T-helper 9 cell (primary cell): ENCODE data around the gene KIF16B.

Source experiments
- DNase-seq: peaks from one replicate; pipeline ENCODE4 v3.0.0-alpha.2; 2020

Gene KIF16B

GRCh38 chr20:16393836-16394235 lies 179.4 kb downstream of the KIF16B start:
- DNase-seq = no peak

GRCh38 chr20:16393297-16393696 lies 180.0 kb downstream of the KIF16B start:
- no peak for DNase-seq

GRCh38 chr20:16392346-16392745 lies 180.9 kb downstream of the KIF16B start:
- DNase-seq = no peak

GRCh38 chr20:16390991-16391390 lies 182.3 kb downstream of the KIF16B start:
- no peak for DNase-seq

GRCh38 chr20:16388731-16389130 lies 184.5 kb downstream of the KIF16B start:
- no peak for DNase-seq

- no peak for DNase-seq
Observed at GRCh38 chr20:16387666-16388065, 185.6 kb downstream of the KIF16B start.

GRCh38 chr20:16385891-16386290 lies 187.4 kb downstream of the KIF16B start:
- no peak for DNase-seq

GRCh38 chr20:16385462-16385861 lies 187.8 kb downstream of the KIF16B start:
- DNase-seq = no peak

- DNase-seq = no peak
Observed at GRCh38 chr20:16381444-16381843, 191.8 kb downstream of the KIF16B start.

- DNase-seq = no peak
Observed at GRCh38 chr20:16378712-16379370, 194.4 kb downstream of the KIF16B start.

GRCh38 chr20:16378122-16378521 lies 195.1 kb downstream of the KIF16B start:
- no peak for DNase-seq

GRCh38 chr20:16369441-16369840 lies 203.8 kb downstream of the KIF16B start:
- DNase-seq = no peak

- no peak for DNase-seq
Observed at GRCh38 chr20:16368645-16369292, 204.5 kb downstream of the KIF16B start.

GRCh38 chr20:16367948-16368560 lies 205.2 kb downstream of the KIF16B start:
- no peak for DNase-seq

GRCh38 chr20:16366529-16366928 lies 206.7 kb downstream of the KIF16B start:
- no peak for DNase-seq

- no peak for DNase-seq
Observed at GRCh38 chr20:16364320-16364687, 208.9 kb downstream of the KIF16B start.

GRCh38 chr20:16363506-16364319 lies 209.5 kb downstream of the KIF16B start:
- no peak for DNase-seq

GRCh38 chr20:16362642-16363041 lies 210.6 kb downstream of the KIF16B start:
- no peak for DNase-seq

- DNase-seq = no peak
Observed at GRCh38 chr20:16360668-16361067, 212.6 kb downstream of the KIF16B start.

GRCh38 chr20:16353417-16353781 lies 219.8 kb downstream of the KIF16B start:
- DNase-seq = no peak

GRCh38 chr20:16352751-16353416 lies 220.4 kb downstream of the KIF16B start:
- no peak for DNase-seq

- DNase-seq = no peak
Observed at GRCh38 chr20:16352321-16352720, 220.9 kb downstream of the KIF16B start.

GRCh38 chr20:16351415-16351814 lies 221.8 kb downstream of the KIF16B start:
- no peak for DNase-seq
